Astrocyte of the cerebellum (primary cell): Measurements from ENCODE around the gene CFLAR.

Experiments
- DNase-seq: peaks from one replicate; pipeline ENCODE4 v3.0.0-alpha.2; 2011; ENCODE audit warnings: low read depth
- H3K4me3 ChIP-seq: 2 replicates; pipeline ENCODE4 v1.5.1; 2011; ENCODE audit warnings: mild to moderate bottlenecking, low read depth, low read length, moderate library complexity
- in situ Hi-C: cut with HindIII; loops from 2 replicates; pipeline ENCODE4 v1.10.0; 2017; ENCODE audit warnings: low sequenced_read_pairs
- TF ChIP-seq, protein P1 (sequence below): IDR thresholded peaks from 2 replicates; pipeline ENCODE4 v1.5.1; 2012; ENCODE audit warnings: low read length, low read depth, moderate library complexity, mild to moderate bottlenecking; ENCODE audit errors: missing control alignments

CFLAR gene

DNA sequence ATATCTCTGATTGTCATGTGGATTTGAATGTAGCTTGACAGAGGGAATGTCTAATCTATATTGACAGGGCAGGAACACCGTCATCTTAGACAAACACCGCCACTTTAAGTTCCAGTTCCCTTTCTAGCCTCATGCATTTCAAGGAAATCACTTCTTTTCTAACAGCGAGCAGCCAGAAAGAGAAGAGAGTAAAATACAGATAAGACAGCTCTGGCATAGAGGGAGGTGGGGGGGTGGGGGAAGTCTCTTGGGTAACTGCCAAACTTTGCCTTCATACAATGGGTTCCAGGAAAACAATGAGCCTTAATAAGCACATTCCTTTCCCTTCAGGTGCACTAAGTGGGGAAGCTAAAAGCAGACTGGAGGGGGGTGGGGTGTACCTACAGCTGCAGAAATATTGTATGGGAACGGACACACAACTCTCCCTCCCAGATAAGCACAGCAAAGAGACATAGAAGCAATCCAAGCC, 104.2 kb downstream of the CFLAR start:
- in situ Hi-C loops = no loop called here
- TF ChIP-seq, protein P1, sequence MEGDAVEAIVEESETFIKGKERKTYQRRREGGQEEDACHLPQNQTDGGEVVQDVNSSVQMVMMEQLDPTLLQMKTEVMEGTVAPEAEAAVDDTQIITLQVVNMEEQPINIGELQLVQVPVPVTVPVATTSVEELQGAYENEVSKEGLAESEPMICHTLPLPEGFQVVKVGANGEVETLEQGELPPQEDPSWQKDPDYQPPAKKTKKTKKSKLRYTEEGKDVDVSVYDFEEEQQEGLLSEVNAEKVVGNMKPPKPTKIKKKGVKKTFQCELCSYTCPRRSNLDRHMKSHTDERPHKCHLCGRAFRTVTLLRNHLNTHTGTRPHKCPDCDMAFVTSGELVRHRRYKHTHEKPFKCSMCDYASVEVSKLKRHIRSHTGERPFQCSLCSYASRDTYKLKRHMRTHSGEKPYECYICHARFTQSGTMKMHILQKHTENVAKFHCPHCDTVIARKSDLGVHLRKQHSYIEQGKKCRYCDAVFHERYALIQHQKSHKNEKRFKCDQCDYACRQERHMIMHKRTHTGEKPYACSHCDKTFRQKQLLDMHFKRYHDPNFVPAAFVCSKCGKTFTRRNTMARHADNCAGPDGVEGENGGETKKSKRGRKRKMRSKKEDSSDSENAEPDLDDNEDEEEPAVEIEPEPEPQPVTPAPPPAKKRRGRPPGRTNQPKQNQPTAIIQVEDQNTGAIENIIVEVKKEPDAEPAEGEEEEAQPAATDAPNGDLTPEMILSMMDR = no peak
- no peak for DNase-seq
- H3K4me3 ChIP-seq = no peak overlapping the region

DNA sequence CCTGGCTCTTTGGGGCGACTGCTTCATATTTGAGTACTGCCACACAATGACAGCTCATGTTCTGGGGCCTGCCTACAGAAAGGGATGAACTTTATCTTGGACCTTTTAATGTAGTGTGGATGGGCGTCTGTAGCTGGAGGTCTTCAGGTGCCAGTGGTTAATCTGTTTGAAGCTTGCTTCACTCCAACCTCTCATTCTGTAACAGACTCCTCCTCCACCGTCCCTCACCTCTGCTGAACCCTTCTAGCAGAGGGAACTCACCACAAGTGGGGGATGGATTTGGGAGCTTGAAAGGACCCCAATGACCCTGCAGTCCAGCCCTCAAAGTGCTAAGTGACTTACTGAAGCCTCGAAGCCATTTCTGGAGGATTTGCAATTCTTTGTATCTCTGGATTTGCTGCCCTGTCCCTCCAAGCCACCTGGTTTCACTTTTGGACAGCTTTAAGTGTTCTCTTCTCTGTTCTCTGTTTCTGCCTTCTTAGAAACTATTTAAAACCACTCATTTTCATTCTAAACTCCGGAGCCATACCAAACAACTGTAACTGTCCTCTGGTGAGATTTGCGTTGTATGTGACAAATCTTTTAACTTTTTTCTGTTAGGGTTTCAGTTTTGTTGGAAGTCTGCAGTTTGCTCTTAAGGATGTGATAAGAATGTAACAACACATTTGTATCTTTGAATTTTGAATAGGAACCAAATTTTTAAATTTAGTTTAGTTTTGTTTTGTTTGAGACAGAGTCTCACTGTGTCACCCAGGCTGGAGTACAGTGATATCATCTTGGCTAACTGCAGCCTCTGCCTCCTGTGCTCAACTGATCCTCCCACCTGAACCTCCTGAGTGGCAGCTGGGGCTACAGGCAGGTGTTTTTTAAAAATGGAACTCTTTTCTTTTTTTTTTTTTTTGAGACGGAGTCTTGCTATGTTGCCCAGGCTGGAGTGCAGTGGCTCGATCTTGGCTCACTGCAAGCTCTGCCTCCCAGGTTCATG, 107.4 kb downstream of the CFLAR start:
- no peak for DNase-seq
- no peak overlapping the region for H3K4me3 ChIP-seq
- in situ Hi-C loops = no loop called here
- TF ChIP-seq, protein P1 = no peak
